PFSK-1 (cell line): ENCODE data around the gene BMP7.

Experiments used
- FOXP2 ChIP-seq: optimal IDR thresholded peaks from 2 replicates; pipeline ENCODE3; 2011; ENCODE audit warnings: borderline replicate concordance, control low read depth, inconsistent platforms; ENCODE audit not compliant: insufficient read depth; ENCODE audit errors: extremely low read length, extremely low read depth
- POLR2AphosphoS5 ChIP-seq: IDR thresholded peaks from 2 replicates; pipeline ENCODE4 v1.6.1; 2012; ENCODE audit warnings: low read depth, mild to moderate bottlenecking, control low read depth, low read length, moderate library complexity
- SIN3A ChIP-seq: IDR thresholded peaks from 2 replicates; pipeline ENCODE4 v1.6.1; 2012; ENCODE audit warnings: mild to moderate bottlenecking, low read length, moderate library complexity, borderline replicate concordance; ENCODE audit not compliant: insufficient read depth
- TAF1 ChIP-seq: IDR thresholded peaks from 2 replicates; pipeline ENCODE4 v1.6.1; 2012; ENCODE audit warnings: low read length, control low read depth, borderline replicate concordance; ENCODE audit not compliant: insufficient read depth
- TF ChIP-seq, protein P1 (sequence below), 2 experiments: IDR thresholded peaks; 2 replicates each; pipeline versions ENCODE4 v1.6.1 to v1.8.0; 2011 to 2012; ENCODE audit warnings: low read depth in 2 of 2, low read length in 2 of 2, control low read depth in 1 of 2, inconsistent platforms in 1 of 2, mild to moderate bottlenecking in 1 of 2, moderate library complexity in 1 of 2; ENCODE audit not compliant: insufficient read depth in 1 of 2

The BMP7 gene

DNA sequence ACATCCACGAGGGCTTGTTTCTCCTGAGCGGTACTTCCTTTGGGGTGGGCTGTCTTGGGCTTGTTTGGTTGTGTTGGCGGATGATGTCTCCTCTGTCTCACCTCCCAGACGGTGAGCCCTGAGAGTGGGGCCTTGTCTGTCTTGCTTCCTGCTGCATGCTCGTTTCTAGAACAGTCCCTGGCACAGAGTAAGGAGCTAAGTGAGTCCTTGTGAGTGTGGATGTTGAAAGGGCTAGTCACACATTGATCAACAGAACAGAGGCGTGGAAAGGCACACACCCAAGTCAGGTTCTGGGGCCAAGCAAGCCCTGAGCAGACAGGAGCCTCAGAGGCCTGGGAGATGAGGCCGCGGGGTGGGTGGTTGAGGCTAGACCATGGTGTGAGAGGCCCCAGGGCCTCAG is 111.0 kb downstream of the BMP7 start:
- TF ChIP-seq FOXP2 (no peak), POLR2AphosphoS5 (no peak), TAF1 (no peak), SIN3A (no peak)
- TF ChIP-seq, protein P1, sequence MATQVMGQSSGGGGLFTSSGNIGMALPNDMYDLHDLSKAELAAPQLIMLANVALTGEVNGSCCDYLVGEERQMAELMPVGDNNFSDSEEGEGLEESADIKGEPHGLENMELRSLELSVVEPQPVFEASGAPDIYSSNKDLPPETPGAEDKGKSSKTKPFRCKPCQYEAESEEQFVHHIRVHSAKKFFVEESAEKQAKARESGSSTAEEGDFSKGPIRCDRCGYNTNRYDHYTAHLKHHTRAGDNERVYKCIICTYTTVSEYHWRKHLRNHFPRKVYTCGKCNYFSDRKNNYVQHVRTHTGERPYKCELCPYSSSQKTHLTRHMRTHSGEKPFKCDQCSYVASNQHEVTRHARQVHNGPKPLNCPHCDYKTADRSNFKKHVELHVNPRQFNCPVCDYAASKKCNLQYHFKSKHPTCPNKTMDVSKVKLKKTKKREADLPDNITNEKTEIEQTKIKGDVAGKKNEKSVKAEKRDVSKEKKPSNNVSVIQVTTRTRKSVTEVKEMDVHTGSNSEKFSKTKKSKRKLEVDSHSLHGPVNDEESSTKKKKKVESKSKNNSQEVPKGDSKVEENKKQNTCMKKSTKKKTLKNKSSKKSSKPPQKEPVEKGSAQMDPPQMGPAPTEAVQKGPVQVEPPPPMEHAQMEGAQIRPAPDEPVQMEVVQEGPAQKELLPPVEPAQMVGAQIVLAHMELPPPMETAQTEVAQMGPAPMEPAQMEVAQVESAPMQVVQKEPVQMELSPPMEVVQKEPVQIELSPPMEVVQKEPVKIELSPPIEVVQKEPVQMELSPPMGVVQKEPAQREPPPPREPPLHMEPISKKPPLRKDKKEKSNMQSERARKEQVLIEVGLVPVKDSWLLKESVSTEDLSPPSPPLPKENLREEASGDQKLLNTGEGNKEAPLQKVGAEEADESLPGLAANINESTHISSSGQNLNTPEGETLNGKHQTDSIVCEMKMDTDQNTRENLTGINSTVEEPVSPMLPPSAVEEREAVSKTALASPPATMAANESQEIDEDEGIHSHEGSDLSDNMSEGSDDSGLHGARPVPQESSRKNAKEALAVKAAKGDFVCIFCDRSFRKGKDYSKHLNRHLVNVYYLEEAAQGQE (IDR thresholded peaks at IDR 0.05; ENCODE audit: insufficient read depth in 1 of 2, low read depth in 2 of 2, low read length in 2 of 2), result no peak

DNA sequence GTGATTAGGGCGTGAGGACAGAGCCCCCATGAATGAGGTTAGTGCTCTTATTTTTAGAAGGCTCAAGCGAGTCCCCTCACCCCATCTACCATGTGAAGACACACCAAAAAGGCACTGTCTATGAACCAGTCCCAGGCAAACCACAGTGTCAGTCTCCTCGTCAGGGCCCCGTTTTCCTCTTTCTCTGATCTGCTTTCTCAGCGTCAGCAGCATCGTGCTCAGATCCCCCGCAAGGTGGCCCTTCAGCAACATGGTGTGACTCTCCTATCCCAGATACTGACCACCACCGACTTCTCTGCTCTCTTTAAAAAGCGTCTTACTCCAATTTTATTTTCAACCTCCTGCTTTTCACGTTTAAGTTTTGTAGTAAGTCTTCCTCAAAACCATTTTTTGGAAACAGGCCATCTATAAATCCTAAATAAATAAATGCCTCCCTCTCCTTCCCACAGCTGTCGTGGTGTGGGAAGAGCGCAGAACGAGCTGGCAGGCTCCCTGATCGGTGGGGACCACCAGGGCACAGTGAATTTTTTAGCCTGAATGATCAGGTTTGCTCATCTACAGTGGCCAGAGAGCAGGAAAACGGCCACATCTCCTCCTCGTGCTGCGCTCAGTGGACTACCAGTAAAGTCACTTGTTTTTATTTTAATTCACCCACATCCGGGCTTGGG is 113.1 kb downstream of the BMP7 start:
- TF ChIP-seq, protein P1 (IDR thresholded peaks at IDR 0.05; ENCODE audit: insufficient read depth in 1 of 2, low read depth in 2 of 2, low read length in 2 of 2), result no peak
- TF ChIP-seq FOXP2, result no peak
- TF ChIP-seq SIN3A, result no peak
- TF ChIP-seq TAF1, result no peak
- no peak for TF ChIP-seq POLR2AphosphoS5

DNA sequence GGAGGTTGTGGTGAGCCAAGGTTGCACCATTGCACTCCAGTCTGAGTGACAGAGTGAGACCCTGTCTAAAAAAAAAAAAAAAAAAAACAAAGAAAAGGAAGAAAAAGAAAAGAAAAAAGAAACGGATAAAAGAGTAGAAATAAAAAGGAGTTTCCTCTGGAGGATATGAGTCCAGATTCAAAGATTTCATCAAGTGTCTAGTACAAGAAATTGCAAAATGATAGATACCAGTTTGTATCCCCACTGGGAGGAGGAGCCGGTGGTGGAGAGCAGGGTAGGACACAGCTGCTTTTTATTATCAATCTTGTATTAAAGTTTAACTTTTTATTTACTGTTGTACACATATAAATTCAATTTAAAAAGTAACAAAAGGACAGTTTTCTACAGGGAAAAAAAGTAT is 113.9 kb downstream of the BMP7 start:
- TF ChIP-seq FOXP2 (no peak), TAF1 (no peak), SIN3A (no peak), POLR2AphosphoS5 (no peak)
- TF ChIP-seq, protein P1 (IDR thresholded peaks at IDR 0.05; ENCODE audit: insufficient read depth in 1 of 2, low read depth in 2 of 2, low read length in 2 of 2), result no peak

DNA sequence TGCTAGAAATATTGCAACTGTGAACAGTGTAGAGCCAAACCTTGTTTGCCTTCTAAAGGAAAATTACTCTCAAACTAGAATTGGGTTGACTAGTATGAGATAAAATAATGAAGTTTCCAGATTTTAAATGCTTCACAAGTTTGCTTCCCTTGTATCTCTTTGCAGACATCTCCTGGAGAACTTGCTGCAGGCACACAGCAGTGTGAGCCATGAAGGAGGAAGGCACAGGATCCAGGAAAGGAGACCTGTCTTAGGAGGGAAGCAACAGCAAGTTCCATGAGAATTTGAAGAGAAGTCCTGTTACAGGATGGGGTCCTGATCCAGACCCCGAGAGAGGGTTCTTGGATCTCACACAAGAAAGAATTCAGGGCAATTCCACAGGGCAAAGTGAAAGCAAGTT is 115.9 kb downstream of the BMP7 start:
- TF ChIP-seq SIN3A (no peak), POLR2AphosphoS5 (no peak), FOXP2 (no peak), TAF1 (no peak)
- TF ChIP-seq, protein P1 (IDR thresholded peaks at IDR 0.05; ENCODE audit: insufficient read depth in 1 of 2, low read depth in 2 of 2, low read length in 2 of 2), result no peak
